ENCODE data around the gene APLP2. TPM values are rescaled to one million over a fixed set of nuclear protein-coding genes. Genes with fewer than 3 reads are reported as not detected.

The APLP2 gene
- total and polyA plus RNA-seq, 2 of the 13 experiments (the other 11 are each of a cell fraction or from before 2014, with no cell fraction given): 315 to 594 TPM

DNA sequence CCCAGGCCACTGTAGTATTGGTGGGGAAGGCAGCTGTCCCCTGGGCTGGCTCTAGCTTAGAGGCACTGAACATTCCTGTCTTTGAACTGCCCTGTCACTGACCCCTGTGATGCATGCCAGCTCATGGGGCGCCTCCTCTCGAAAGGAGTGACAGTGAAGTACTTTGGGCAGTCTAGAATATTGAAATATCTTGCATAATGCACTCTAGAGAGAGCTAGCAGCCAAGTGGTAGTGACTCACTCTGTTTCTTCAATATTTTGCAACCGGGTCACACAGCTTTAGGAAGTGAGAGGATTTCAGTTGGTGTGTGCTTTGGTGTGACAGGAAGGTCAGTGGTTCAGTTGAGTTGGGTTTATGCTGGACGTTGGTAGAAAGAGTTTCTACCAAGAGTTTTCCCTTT, 54.4 kb downstream of the APLP2 start (continued):
- TF ChIP-seq ADNP (CRISPR knock-in tag; IDR thresholded peaks at IDR 0.05) (no peak), RELA (CRISPR knock-in tag; IDR thresholded peaks at IDR 0.05) (no peak), NFE2L1 (CRISPR knock-in tag; IDR thresholded peaks at IDR 0.05; ENCODE audit: borderline replicate concordance) (no peak), GABPA (IDR thresholded peaks at IDR 0.05; ENCODE audit: low read depth, low read length) (0 out of 2 replicates have a peak, but pooled peaks have one; percentile 27), GABPA (CRISPR knock-in tag; IDR thresholded peaks at IDR 0.05; ENCODE audit: low read depth) (peak; percentile 89), HNRNPL (IDR thresholded peaks at IDR 0.05; ENCODE audit: low read depth, low read length) (no peak), ZNF710 (CRISPR knock-in tag; IDR thresholded peaks at IDR 0.05; ENCODE audit: borderline replicate concordance) (no peak), ZNF781 (CRISPR knock-in tag; IDR thresholded peaks at IDR 0.05; ENCODE audit: borderline replicate concordance, not compliant biosample characterization) (no peak), HMG20A (CRISPR knock-in tag; IDR thresholded peaks at IDR 0.05; ENCODE audit: borderline replicate concordance) (peak; percentile 83; the same call in 1 of the 2 replicates), AHR (CRISPR knock-in tag; IDR thresholded peaks at IDR 0.05) (no peak), PCBP1 (IDR thresholded peaks at IDR 0.05; ENCODE audit: borderline replicate concordance, low read depth, low read length) (no peak), NCOR1 (IDR thresholded peaks at IDR 0.05; ENCODE audit: borderline replicate concordance, low read length) (peak; percentile 75; the same call in 1 of the 2 replicates), ZNF138 (CRISPR knock-in tag; IDR thresholded peaks at IDR 0.05; ENCODE audit: low read depth) (no peak), CSRNP2 (CRISPR knock-in tag; conservative IDR thresholded peaks at IDR 0.05; ENCODE audit: low read depth) (no peak), ZNF383 (CRISPR knock-in tag; IDR thresholded peaks at IDR 0.05; ENCODE audit: borderline replicate concordance) (no peak), FOSL2 (CRISPR knock-in tag; IDR thresholded peaks at IDR 0.05) (peak; percentile 99), KLF16 (CRISPR knock-in tag; IDR thresholded peaks at IDR 0.05) (peak in 1 of 2 experiments; percentile 79; a peak in 1 of 4 replicates), ZFP36L2 (CRISPR knock-in tag; IDR thresholded peaks at IDR 0.05) (no peak), ZNF780A (CRISPR knock-in tag; IDR thresholded peaks at IDR 0.05) (no peak), MBNL3 (CRISPR knock-in tag; conservative IDR thresholded peaks at IDR 0.05) (no peak), ZNF232 (CRISPR knock-in tag; IDR thresholded peaks at IDR 0.05; ENCODE audit: borderline replicate concordance) (no peak)
- TF ChIP-seq, protein P1, sequence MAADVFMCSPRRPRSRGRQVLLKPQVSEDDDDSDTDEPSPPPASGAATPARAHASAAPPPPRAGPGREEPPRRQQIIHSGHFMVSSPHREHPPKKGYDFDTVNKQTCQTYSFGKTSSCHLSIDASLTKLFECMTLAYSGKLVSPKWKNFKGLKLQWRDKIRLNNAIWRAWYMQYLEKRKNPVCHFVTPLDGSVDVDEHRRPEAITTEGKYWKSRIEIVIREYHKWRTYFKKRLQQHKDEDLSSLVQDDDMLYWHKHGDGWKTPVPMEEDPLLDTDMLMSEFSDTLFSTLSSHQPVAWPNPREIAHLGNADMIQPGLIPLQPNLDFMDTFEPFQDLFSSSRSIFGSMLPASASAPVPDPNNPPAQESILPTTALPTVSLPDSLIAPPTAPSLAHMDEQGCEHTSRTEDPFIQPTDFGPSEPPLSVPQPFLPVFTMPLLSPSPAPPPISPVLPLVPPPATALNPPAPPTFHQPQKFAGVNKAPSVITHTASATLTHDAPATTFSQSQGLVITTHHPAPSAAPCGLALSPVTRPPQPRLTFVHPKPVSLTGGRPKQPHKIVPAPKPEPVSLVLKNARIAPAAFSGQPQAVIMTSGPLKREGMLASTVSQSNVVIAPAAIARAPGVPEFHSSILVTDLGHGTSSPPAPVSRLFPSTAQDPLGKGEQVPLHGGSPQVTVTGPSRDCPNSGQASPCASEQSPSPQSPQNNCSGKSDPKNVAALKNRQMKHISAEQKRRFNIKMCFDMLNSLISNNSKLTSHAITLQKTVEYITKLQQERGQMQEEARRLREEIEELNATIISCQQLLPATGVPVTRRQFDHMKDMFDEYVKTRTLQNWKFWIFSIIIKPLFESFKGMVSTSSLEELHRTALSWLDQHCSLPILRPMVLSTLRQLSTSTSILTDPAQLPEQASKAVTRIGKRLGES (CRISPR knock-in tag; IDR thresholded peaks at IDR 0.05; ENCODE audit: borderline replicate concordance): no peak
- TF ChIP-seq, protein P2, sequence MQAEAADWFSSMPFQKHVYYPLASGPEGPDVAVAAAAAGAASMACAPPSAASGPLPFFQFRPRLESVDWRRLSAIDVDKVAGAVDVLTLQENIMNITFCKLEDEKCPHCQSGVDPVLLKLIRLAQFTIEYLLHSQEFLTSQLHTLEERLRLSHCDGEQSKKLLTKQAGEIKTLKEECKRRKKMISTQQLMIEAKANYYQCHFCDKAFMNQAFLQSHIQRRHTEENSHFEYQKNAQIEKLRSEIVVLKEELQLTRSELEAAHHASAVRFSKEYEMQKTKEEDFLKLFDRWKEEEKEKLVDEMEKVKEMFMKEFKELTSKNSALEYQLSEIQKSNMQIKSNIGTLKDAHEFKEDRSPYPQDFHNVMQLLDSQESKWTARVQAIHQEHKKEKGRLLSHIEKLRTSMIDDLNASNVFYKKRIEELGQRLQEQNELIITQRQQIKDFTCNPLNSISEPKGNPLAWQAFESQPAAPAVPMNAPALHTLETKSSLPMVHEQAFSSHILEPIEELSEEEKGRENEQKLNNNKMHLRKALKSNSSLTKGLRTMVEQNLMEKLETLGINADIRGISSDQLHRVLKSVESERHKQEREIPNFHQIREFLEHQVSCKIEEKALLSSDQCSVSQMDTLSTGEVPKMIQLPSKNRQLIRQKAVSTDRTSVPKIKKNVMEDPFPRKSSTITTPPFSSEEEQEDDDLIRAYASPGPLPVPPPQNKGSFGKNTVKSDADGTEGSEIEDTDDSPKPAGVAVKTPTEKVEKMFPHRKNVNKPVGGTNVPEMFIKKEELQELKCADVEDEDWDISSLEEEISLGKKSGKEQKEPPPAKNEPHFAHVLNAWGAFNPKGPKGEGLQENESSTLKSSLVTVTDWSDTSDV (CRISPR knock-in tag; IDR thresholded peaks at IDR 0.05): no peak

Measured in HepG2 (cell line).